Urothelium cell line (cell line): ENCODE measurements around the gene OR11H6.
"Not testable (repeated sequence)": the region's sequence is repeated elsewhere in the genome, so short reads cannot be mapped to it uniquely, and the experiment has no call there.

Source experiments
- DNase-seq: peaks from one replicate; pipeline ENCODE4 v3.0.0; 2011; ENCODE audit warnings: low spot score, mixed read lengths
- FAIRE-seq: peaks from 2 replicates; lab custom pipeline; 2011; peaks lifted over from hg19 to GRCh38; lab: Jason Lieb, UNC

The OR11H6 gene

GRCh38 chr14:20223410-20223809, at the start of gene OR11H6:
Gene OR11H6, plus strand, starts transcription at chr14:20223710. Its CDS starts 0 bp downstream, at chr14:20223710.
- DNase-seq = no peak
- FAIRE-seq = no peak

GRCh38 chr14:20174205-20174604, 49.3 kb upstream of the OR11H6 start:
- DNase-seq, FAIRE-seq: not testable (repeated sequence)

GRCh38 chr14:20176330-20176729, 47.2 kb upstream of the OR11H6 start:
- DNase-seq (no peak), FAIRE-seq (no peak)

GRCh38 chr14:20177433-20177974, 46.0 kb upstream of the OR11H6 start:
- FAIRE-seq (no peak), DNase-seq (no peak)

- DNase-seq = no peak
- FAIRE-seq = peak; percentile 23
Observed at GRCh38 chr14:20179218-20179617, 44.3 kb upstream of the OR11H6 start.

GRCh38 chr14:20179880-20180279, 43.6 kb upstream of the OR11H6 start:
- no peak for DNase-seq
- no peak for FAIRE-seq

- DNase-seq (no peak), FAIRE-seq (no peak)
Observed at GRCh38 chr14:20180486-20180885, 43.0 kb upstream of the OR11H6 start.

- no peak for FAIRE-seq
- DNase-seq = no peak
Observed at GRCh38 chr14:20184181-20184580, 39.3 kb upstream of the OR11H6 start.

- DNase-seq (no peak), FAIRE-seq (no peak)
Observed at GRCh38 chr14:20190596-20190995, 32.9 kb upstream of the OR11H6 start, which contains the start of gene OR11G2. Gene OR11G2, plus strand, starts transcription at chr14:20190896. Its CDS starts 6,542 bp downstream, at chr14:20197438.

GRCh38 chr14:20191396-20191795, 32.1 kb upstream of the OR11H6 start:
- FAIRE-seq = no peak
- no peak for DNase-seq

- FAIRE-seq (no peak), DNase-seq (no peak)
Observed at GRCh38 chr14:20194101-20194500, 29.4 kb upstream of the OR11H6 start.

- DNase-seq, FAIRE-seq: not testable (repeated sequence)
Observed at GRCh38 chr14:20195170-20195569, 28.3 kb upstream of the OR11H6 start.

- FAIRE-seq (no peak), DNase-seq (no peak)
Observed at GRCh38 chr14:20195911-20196310, 27.6 kb upstream of the OR11H6 start.

- FAIRE-seq = no peak
Observed at GRCh38 chr14:20197459-20197858, 26.1 kb upstream of the OR11H6 start.

GRCh38 chr14:20198991-20199390, 24.5 kb upstream of the OR11H6 start:
- FAIRE-seq = no peak
- DNase-seq = no peak

More at GRCh38 chr14:20197459-20197858, 26.1 kb upstream of the OR11H6 start:
- DNase-seq = no peak

GRCh38 chr14:20204721-20205120, 18.8 kb upstream of the OR11H6 start:
- no peak for FAIRE-seq
- no peak for DNase-seq

GRCh38 chr14:20209595-20209994, 13.9 kb upstream of the OR11H6 start:
- no peak for DNase-seq
- FAIRE-seq = no peak

- not testable (repeated sequence) for FAIRE-seq, DNase-seq
Observed at GRCh38 chr14:20212406-20212805, 11.1 kb upstream of the OR11H6 start.

GRCh38 chr14:20215196-20215595, 8.3 kb upstream of the OR11H6 start:
- DNase-seq (no peak), FAIRE-seq (no peak)

GRCh38 chr14:20219033-20219432, 4.5 kb upstream of the OR11H6 start:
- DNase-seq = peak; percentile 34
- FAIRE-seq = peak; percentile 63

GRCh38 chr14:20228681-20229080, 5.2 kb downstream of the OR11H6 start, which contains the start of gene OR11H7:
Gene OR11H7, plus strand, starts transcription at chr14:20228981.
- DNase-seq (no peak), FAIRE-seq (no peak)

GRCh38 chr14:20235415-20235814, 11.9 kb downstream of the OR11H6 start:
- not testable (repeated sequence) for DNase-seq, FAIRE-seq
